Muscle layer of duodenum (tissue), 2 donors: ENCODE data around the gene BCAS3.

Source experiments
- H3K27ac ChIP-seq: one replicate; pipeline ENCODE4 v1.7.0; 2013; ENCODE audit warnings: mild to moderate bottlenecking, low read length
- H3K27me3 ChIP-seq: one replicate; pipeline ENCODE4 v1.7.0; 2013; ENCODE audit warnings: low read depth, mild to moderate bottlenecking, control low read depth, low read length
- H3K36me3 ChIP-seq, 2 donors: one replicate each; pipeline ENCODE4 v1.7.0; 2013; ENCODE audit warnings: low read length in 2 of 2, control low read depth in 1 of 2, mild to moderate bottlenecking in 1 of 2; ENCODE audit not compliant: insufficient read depth in 2 of 2, control insufficient read depth in 1 of 2
- H3K4me1 ChIP-seq, 2 donors: one replicate each; pipeline ENCODE4 v1.7.0; 2013; ENCODE audit warnings: low read length in 2 of 2, mild to moderate bottlenecking in 2 of 2, control low read depth in 1 of 2, moderate library complexity in 1 of 2; ENCODE audit not compliant: insufficient read depth in 2 of 2, control insufficient read depth in 1 of 2
- H3K4me3 ChIP-seq, 2 donors: one replicate each; pipeline ENCODE4 v1.7.0; 2013; ENCODE audit warnings: low read length in 2 of 2, low read depth in 1 of 2, mild to moderate bottlenecking in 1 of 2
- H3K9me3 ChIP-seq, 2 donors: one replicate each; pipeline ENCODE4 v1.7.0; 2013; ENCODE audit warnings: low read length in 2 of 2, control low read depth in 1 of 2, mild to moderate bottlenecking in 1 of 2; ENCODE audit not compliant: control insufficient read depth in 1 of 2
- donor health status: healthy.

Gene BCAS3

DNA sequence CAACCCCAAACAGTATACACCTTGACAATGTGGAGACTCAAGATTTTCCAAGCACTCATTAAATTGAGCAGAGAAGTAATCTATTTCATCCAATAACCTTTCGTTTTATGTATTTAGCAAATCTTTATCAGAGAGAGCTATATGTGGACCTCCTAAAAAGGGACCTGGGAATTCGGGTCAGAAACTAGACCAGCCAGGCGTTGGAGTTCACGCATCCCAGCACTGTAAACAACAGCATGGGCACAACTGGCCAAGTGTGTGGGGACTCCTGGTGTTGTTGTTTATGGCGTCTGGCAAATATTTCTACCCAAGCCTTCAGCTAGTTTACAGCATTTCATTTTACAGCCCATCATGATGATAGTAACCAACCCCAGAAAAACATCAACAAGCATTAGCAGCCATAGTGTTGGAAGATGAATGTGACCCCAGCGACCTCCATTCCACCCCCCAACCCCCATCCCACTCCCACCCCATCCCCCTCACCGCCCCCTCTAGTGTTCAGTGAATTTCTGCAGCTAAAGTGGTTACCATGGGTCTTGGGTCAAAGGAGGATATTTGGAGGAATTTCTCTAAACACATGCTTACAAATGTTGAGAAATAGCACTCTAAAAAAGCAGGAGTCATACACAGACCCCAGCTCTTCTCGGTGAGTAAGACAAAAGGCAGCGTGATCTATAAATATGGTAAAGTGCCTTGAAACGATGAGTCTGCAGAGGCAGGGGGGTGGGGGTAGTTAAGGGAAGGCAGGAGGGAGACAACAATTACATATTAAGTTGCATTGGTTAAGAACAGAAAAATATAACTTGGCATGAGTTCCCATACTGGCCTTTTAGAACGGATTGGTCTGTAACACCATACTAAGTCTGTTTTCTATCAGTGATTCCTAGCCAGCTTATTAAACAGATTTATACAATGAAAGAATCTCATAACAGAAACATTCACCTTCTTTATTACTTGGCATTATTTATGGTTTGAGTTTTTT is 630.5 kb downstream of the BCAS3 start:
- Histone ChIP-seq H3K4me1 (peaks cover 3 to 8% of the 10 kb centered on the region in 2 donors), H3K27me3 (no peaks in the 10 kb centered on the region), H3K36me3 (no peaks in the 10 kb centered on the region), H3K27ac (peak overlapping the region; percentile 24), H3K9me3 (no peaks in the 10 kb centered on the region), H3K4me3 (no peak overlapping the region)

DNA sequence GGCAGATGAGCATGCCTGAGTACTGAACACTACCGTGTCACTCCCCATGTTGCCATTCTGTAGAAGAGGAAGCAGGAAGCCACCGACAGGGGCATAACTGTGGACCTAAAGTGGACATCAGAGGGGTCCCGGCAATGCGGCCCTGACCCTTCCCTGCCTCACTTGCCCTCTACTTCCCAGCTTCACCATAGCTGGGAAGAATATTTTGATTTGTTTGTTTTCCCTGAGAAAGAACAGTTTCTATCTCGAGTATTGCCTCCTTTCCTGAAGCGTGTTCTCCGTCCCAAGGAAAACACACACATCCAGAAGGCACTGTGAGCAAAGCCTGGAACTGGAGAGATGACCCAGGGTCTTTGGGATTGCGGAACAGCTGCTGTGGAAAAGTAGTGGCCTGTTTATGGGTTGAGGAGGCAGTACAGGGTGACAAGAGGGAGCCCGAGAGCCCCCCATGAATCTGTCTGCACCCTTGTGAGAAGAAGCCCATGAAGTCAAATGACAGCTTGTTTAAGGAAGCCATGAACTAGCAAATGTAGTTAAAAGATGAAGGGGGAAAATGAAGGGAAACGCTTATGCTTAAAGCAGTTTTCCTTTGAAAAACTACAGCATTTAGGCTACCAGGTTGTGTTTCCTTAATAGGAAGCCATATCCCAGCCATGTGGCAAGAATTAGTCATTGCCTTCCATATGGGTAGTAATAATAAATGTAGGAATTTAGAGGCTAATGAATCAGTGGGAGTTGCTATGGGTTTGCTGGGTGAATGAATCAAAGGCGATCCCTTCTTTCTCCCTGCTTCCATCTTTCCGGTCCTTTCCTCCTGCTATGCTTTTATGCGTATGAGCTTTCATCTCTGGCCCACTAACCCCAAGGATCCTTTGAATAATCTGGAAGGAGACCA is 632.0 kb downstream of the BCAS3 start:
- Histone ChIP-seq H3K36me3 (no peaks in the 10 kb centered on the region), H3K9me3 (no peaks in the 10 kb centered on the region), H3K4me1 (peaks cover 8 to 12% of the 10 kb centered on the region in 2 donors), H3K27me3 (no peaks in the 10 kb centered on the region), H3K27ac (peak overlapping the region; percentile 24), H3K4me3 (no peak overlapping the region)

DNA sequence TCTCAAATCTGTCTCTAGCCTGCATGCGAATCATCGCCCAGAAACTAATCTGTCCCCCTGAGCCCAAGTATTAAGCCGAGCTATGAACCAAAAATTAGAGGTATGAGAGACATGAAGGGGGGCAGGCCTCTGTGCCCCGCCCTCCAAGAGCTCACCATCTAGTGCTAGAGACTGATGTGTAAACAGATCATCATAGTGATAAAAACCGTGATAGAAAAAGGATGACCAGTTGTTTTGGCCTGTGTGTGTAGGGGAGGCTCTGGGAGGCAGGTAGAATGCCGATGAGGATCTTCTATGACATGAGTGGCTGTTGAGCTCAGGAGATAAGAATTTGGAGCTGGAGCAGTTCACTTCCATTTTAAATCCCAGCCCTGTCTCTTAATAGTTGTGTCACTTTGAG is 632.9 kb downstream of the BCAS3 start:
- Histone ChIP-seq H3K36me3 (no peaks in the 10 kb centered on the region), H3K4me1 (peaks cover 8 to 17% of the 10 kb centered on the region in 2 donors), H3K27me3 (no peaks in the 10 kb centered on the region), H3K4me3 (no peak overlapping the region), H3K27ac (no peak overlapping the region), H3K9me3 (no peaks in the 10 kb centered on the region)

DNA sequence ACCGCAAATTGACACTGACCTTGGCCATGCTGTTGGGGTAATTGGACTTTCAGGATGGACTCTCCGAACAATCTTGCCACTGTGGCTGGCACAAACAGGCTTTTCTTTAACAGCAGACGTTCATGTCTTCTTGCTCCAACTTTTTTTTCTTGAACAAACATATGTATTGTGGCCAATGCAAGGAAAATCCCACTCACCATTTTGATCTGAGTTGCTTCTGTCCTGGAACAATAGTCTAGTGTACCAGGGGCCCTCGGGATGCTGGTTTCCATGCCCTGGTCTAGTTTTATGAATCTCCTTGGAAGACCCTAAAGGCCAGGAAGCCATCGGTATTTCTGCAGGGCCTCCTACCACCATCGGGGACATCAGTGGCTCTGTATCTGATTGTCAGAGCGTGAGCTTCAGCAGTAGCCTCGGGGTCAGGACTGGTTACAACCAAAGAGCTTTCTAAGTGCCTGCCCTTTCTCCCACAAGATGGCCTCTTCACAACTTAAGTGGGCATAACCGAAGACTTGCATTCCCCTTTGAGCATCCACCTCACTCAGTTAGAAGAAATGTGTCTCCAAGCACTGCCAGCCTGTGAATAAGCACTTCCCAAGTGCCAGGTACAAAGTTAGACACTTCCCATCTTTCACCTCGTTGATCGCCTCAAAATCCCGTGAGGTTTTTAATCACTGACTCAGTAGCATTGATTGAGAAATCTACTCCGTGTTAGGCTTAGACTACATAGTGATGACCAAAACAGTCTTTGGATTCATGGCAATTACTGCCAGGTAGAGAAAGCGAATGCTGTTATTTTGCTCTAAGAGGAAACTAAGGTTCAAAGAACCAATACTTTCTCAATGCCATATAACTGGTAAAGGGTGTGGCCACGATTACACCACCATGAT is 635.0 kb downstream of the BCAS3 start:
- Histone ChIP-seq H3K27ac (no peak overlapping the region), H3K9me3 (no peaks in the 10 kb centered on the region), H3K36me3 (no peaks in the 10 kb centered on the region), H3K27me3 (no peaks in the 10 kb centered on the region), H3K4me3 (no peak overlapping the region), H3K4me1 (peaks cover 8 to 17% of the 10 kb centered on the region in 2 donors)

DNA sequence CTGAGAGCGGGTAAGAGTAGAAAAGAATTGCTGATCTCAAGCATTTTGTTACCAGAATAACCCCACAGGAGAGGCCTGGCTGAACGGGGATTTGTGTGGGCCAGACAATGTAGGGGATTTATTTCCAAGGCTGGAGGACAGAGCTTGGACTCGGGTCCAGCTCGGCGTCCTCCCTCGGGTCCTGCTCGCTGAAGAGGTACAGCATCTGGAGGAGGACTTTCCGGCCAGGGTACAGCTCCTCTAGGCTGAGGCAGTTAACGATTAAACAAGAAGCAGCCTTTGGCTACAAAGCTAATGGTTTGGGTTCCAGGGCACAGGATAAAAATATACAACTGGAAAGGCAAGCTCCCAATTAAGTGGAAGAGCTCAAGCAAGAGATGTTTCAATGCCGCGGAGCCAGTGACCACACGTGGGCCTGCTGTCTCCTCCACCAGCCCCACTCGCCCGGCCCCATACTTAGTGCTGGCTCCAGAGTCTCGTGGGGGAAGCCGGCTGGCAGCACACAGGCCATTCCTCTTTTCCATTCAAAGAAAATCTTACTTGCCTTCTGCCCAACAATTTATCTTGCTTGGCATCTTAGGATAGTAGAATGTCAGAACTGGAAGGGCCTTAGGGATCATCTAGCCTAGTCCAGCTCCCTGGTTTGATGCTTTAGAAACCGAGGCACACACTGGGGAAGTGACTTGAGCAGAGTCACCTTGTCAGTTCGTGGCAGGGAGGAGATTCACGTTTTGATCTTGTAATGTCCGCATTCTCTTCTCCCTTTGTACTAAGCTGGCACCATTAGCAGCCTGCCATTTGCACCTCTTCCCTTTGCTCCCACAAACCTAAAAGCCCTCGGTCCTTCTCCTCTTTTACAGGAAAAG is 636.0 kb downstream of the BCAS3 start:
- no peaks in the 10 kb centered on the region for H3K27me3 ChIP-seq
- H3K4me1 ChIP-seq, result peaks cover 6 to 17% of the 10 kb centered on the region in 2 donors
- H3K27ac ChIP-seq, result peak overlapping the region; percentile 61
- no peaks in the 10 kb centered on the region for H3K36me3 ChIP-seq
- no peak overlapping the region for H3K4me3 ChIP-seq
- H3K9me3 ChIP-seq, result no peaks in the 10 kb centered on the region

DNA sequence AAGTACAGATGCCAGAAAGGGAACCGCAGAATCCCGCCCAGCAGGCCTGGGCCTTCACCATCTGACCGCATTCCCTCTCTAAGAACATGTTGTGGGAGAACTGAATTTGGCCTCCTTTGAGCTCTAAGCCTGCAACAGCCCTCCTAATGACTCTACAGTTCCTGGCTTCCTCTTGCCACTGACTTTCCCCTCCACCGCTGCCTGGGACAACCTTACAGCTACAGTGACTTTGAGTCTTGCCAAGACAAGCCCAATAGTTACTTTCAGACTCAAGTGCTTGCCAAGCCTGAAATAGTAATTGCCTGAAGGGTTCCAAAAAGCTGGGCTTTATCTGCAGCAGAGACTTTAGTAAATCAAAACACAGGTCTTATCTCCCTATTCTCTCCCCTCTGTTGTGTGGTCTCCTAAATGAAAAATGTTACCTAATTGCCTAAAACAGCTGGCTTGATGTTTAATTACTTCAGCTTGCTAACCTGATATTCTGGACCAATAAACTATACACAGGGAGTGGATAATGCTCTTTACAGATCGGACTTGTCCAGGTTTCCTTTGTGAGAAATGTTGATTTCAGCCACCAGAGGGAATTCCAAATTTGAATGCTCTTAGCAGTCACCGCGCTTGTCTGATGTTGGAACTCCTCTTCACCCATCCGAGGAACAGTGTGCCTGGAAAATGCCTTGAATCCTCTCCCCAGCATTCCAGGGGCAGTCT is 636.9 kb downstream of the BCAS3 start:
- Histone ChIP-seq H3K36me3 (no peaks in the 10 kb centered on the region), H3K27me3 (no peaks in the 10 kb centered on the region), H3K4me3 (no peak overlapping the region), H3K27ac (peak overlapping the region; percentile 61), H3K4me1 (peaks cover 0 to 14% of the 10 kb centered on the region in 2 donors), H3K9me3 (no peaks in the 10 kb centered on the region)

DNA sequence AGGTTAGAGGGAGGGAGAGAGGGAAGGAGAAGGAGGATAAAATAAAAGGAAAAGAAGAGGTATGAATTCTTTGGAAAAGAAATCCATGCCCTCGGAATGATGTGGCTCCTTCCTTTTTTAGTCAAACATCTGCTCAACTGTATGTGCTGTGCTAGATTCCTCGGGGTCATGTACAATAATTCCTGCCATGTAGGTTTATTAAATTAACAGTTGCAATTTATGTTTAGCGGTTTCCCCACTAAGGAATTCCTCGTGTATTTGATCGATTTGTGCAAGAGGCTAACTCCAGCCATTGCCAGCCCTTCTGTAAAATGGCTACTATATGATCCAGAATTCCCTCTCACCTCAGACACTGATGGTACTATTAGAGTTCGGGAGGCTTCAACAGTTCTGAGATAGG is 639.0 kb downstream of the BCAS3 start:
- Histone ChIP-seq H3K4me3 (no peak overlapping the region), H3K4me1 (peaks cover 0 to 14% of the 10 kb centered on the region in 2 donors), H3K27me3 (no peaks in the 10 kb centered on the region), H3K9me3 (no peaks in the 10 kb centered on the region), H3K36me3 (no peaks in the 10 kb centered on the region), H3K27ac (no peak overlapping the region)

DNA sequence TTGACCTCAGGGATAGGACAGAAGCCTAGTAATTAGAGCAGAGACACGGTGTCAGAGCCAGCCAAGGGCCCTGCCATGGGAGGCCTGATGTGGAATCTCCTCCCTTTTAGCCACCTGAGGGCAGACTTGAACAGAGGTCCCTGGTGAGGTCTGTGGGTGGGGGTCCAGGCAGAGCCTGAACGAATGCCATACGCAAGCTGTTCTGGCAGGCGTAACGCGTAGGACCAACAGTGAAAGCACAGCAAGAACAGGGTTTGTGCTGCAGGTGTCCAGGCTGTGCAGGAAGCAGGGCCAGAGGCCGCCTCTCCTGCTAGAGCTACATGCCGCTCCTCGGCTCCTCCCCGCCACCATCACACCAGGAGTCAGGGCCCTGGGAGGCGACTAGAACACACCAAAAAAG is 640.1 kb downstream of the BCAS3 start:
- Histone ChIP-seq H3K36me3 (no peaks in the 10 kb centered on the region), H3K4me1 (peaks cover 0 to 14% of the 10 kb centered on the region in 2 donors), H3K9me3 (no peaks in the 10 kb centered on the region), H3K4me3 (no peak overlapping the region), H3K27me3 (no peaks in the 10 kb centered on the region), H3K27ac (no peak overlapping the region)

DNA sequence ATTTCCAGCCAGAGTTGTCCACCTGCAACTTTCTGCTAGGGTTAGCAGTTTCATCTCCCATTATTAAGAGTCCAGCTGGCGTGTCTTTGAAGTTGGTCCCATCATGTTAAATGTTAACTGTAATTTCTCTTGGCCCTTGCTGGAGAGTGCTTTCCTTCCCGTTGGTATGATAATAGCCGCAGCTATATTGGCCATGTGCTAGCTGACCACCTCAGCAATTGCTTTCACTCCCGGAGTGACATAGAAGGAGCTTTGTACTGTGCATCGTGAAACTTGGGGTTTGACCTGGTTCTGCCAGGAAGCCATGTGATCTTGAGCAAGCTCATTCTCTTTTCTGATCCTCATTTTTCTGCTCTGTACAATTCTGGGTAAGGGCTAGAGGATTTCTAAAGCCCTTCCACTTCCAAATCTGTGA is 641.0 kb downstream of the BCAS3 start:
- peaks cover 0 to 14% of the 10 kb centered on the region in 2 donors for H3K4me1 ChIP-seq
- H3K27me3 ChIP-seq, result no peaks in the 10 kb centered on the region
- no peak overlapping the region for H3K27ac ChIP-seq
- no peaks in the 10 kb centered on the region for H3K36me3 ChIP-seq
- H3K4me3 ChIP-seq, result no peak overlapping the region
- H3K9me3 ChIP-seq, result no peaks in the 10 kb centered on the region
